Lower leg skin (tissue), 4 donors: Measurements from ENCODE around the gene NPEPPS. TPM values are rescaled to one million over a fixed set of nuclear protein-coding genes. Genes with fewer than 3 reads are reported as not detected.

Source experiments
- DNase-seq, 2 donors: peaks; one replicate each; pipeline ENCODE4 v3.0.0-alpha.2; 2019; ENCODE audit warnings: low spot score in 2 of 2
- H3K4me3 ChIP-seq: fragments of 200-600 bp; sonication (generic); 2 replicates; pipeline ENCODE4 v1.5.1; 2017; ENCODE audit warnings: mild to moderate bottlenecking, low read depth; ENCODE audit not compliant: poor library complexity, severe bottlenecking
- CTCF ChIP-seq, 3 donors: fragments of 450-650 bp; IDR thresholded peaks; one replicate each; pipeline ENCODE4 v1.5.1; 2016; ENCODE audit warnings: antibody characterized with exemption in 3 of 3, mild to moderate bottlenecking in 3 of 3, moderate library complexity in 2 of 3
- POLR2A ChIP-seq, 2 donors: fragments of 450-650 bp; IDR thresholded peaks; one replicate each; pipeline ENCODE4 v1.6.1; 2016 to 2017; ENCODE audit warnings: antibody characterized with exemption in 2 of 2, mild to moderate bottlenecking in 1 of 2, moderate library complexity in 1 of 2
- WGBS, 2 donors: methylation state at CpG; one replicate each; pipeline ENCODE4 v1.1.5; 2018; 5-methylcytosine and 5-hydroxymethylcytosine counted together
- intact Hi-C: fragments of 100-400 bp; cut with DNase I; formaldehyde crosslinking; loops from one replicate; pipeline ENCODE4 v1.15.0; 2023; ENCODE audit warnings: low total_unique reads
- total RNA-seq, 4 donors: library from RNA; depleted of rRNA; stranded (reverse); fragments of >200 nt; gene quantifications; one replicate each; pipeline ENCODE4 v1.1.0, GENCODE V29; 2016

The NPEPPS gene
- total RNA-seq, 4 donors from 2014 or later: 79.3 to 127 (median 96.9) TPM

GRCh38 chr17:47615766-47616424, 85.0 kb downstream of the NPEPPS start:
- intact Hi-C loops: no loop called here
- WGBS, 2 donors: 73 to 74% methylated on average over 8 of the region's 8 CpGs
- TF ChIP-seq POLR2A (IDR thresholded peaks at IDR 0.05) (no peak), CTCF (IDR thresholded peaks at IDR 0.05) (peak in 1 of 3 donors; percentile 47)
- H3K4me3 ChIP-seq: no peak overlapping the region
- DNase-seq: no peak

GRCh38 chr17:47618410-47618809, 87.5 kb downstream of the NPEPPS start:
- no peak for DNase-seq
- TF ChIP-seq CTCF (IDR thresholded peaks at IDR 0.05) (no peak), POLR2A (IDR thresholded peaks at IDR 0.05) (no peak)
- H3K4me3 ChIP-seq: no peak overlapping the region
- intact Hi-C loops: no loop called here
- WGBS, 2 donors: 70 to 84% methylated on average over 4 of the region's 4 CpGs

- H3K4me3 ChIP-seq: no peak overlapping the region
- DNase-seq: no peak
- 59 to 68% methylated on average over 3 of the region's 3 CpGs for WGBS, 2 donors
- TF ChIP-seq CTCF (IDR thresholded peaks at IDR 0.05) (no peak), POLR2A (IDR thresholded peaks at IDR 0.05) (no peak)
- intact Hi-C loops: no loop called here
Measured at GRCh38 chr17:47620503-47621245, 89.8 kb downstream of the NPEPPS start.

- TF ChIP-seq POLR2A (IDR thresholded peaks at IDR 0.05) (no peak), CTCF (IDR thresholded peaks at IDR 0.05) (no peak)
- intact Hi-C loops: no loop called here
- WGBS, 2 donors: 30 to 31% methylated on average over 9 of the region's 9 CpGs
- no peak overlapping the region for H3K4me3 ChIP-seq
- DNase-seq: no peak
Measured at GRCh38 chr17:47621293-47622179, 90.6 kb downstream of the NPEPPS start.

GRCh38 chr17:47622180-47622549, 91.3 kb downstream of the NPEPPS start:
- intact Hi-C loops: no loop called here
- WGBS, 2 donors: 37 to 40% methylated on average over 2 of the region's 2 CpGs
- no peak for DNase-seq
- TF ChIP-seq POLR2A (IDR thresholded peaks at IDR 0.05) (no peak), CTCF (IDR thresholded peaks at IDR 0.05) (no peak)
- H3K4me3 ChIP-seq: no peak overlapping the region
